ENCODE measurements around the gene AVPI1.

- no peak for TF ChIP-seq POLR2A (IDR thresholded peaks at IDR 0.05; ENCODE audit: low read depth, low read length)
- no peak for TF ChIP-seq CTCF (IDR thresholded peaks at IDR 0.05; ENCODE audit: extremely low read depth in 1 of 2, insufficient read depth in 1 of 2, low read depth in 1 of 2, low read length in 2 of 2)
- TF ChIP-seq FOS (IDR thresholded peaks at IDR 0.05; ENCODE audit: borderline replicate concordance, insufficient read depth, low read length): no peak
- no peak for TF ChIP-seq MYC (IDR thresholded peaks at IDR 0.05; ENCODE audit: low read depth, low read length)
Measured at GRCh38 chr10:97664282-97664850, 22.7 kb downstream of the AVPI1 start.

Data from endothelial cell of umbilical vein (primary cell).